Measurements from ENCODE around the gene TPPP3.
A peak's percentile ranks its signal among the peaks of the same experiment; 100 is the strongest.

Gene TPPP3

DNA sequence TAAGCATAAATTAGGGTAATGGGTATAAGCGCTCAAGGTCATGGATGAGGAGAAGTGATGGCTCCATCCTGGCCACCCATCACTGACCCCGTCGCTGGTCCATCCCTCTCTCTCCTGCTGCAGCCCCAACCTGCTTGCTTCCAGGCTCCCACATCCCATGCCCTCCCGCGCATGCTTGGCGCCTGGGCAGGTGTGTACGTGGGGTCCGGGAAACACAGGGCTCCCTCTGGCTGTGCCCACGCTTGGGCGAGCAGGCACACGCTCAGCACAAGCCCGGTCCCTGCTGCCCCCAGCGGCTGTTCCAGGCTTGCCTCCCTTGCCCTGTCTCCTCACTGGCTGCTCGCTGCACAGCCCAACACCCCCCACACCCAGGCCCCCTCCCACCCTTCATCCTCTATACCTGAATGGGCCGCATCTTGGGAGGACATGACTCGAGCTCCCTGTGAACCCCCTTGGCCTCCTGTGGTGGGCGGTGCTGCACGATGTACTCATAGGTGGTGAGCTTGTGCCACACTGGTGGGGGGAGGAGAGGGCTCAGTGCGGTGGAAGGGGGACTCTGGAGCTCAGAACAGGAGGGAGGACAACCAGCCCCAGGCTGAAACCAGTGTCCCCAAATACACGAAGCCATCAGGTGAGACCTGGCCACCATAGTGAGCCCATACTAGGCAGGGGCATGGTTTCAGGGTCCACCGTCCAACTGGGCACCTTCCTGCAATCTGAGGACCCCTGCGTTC lies 4.7 kb upstream of the TPPP3 start:
- H3K4me3 ChIP-seq (ENCODE audit: low read depth, low read length): no peak overlapping the region
- TF ChIP-seq, protein P1, sequence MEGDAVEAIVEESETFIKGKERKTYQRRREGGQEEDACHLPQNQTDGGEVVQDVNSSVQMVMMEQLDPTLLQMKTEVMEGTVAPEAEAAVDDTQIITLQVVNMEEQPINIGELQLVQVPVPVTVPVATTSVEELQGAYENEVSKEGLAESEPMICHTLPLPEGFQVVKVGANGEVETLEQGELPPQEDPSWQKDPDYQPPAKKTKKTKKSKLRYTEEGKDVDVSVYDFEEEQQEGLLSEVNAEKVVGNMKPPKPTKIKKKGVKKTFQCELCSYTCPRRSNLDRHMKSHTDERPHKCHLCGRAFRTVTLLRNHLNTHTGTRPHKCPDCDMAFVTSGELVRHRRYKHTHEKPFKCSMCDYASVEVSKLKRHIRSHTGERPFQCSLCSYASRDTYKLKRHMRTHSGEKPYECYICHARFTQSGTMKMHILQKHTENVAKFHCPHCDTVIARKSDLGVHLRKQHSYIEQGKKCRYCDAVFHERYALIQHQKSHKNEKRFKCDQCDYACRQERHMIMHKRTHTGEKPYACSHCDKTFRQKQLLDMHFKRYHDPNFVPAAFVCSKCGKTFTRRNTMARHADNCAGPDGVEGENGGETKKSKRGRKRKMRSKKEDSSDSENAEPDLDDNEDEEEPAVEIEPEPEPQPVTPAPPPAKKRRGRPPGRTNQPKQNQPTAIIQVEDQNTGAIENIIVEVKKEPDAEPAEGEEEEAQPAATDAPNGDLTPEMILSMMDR (IDR thresholded peaks at IDR 0.05; ENCODE audit: insufficient read depth, low read length, missing control alignments): no peak
- ChIA-PET CTCF (interaction anchor here (0.6 to 1.8 kb wide), 7 partner anchors 10 to 129 kb away, joined by 3 to 9 read pairs (median 3); no protein-coding TSS in a partner anchor), POLR2A (no interaction called here)
- DNase-seq (ENCODE audit: low read depth, low spot score): no peak

DNA sequence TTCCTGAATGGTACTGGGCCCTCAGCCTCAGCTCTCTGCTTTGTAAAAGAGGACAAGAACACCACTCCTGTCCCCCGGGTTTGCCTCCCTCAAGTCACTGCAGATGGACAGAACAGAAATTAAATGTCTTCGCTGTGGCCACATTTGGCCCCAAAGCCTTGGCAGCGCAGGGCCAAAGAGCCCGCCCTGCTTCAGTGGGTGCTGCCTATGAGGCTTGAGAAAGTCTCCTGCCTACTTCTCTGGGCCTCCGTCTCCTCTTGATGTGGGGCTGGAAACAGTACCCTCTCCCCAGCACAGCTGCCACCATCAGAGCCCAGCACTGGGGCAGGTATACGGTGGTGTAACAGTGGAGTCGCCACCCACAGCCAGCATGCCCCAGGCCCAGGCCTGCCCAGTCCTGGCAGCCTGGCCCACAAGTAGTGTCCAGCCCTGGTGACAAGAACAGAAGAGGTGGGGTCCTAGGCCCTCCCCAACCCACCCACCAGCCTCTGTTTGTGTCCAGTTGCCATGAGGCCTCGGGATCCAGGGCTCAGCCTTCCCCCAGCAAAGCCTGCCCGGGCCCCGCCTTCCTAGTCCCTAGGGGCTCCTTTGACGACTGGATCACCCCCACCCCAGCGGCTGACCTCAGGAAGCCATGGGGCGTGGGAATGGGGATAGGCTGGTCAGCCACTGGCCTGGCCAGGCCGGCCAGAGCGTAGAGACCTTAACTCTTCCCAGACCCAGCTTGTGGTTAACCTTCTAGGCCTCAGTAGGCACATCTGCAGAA lies 3.9 kb upstream of the TPPP3 start:
- TF ChIP-seq, protein P1 (IDR thresholded peaks at IDR 0.05; ENCODE audit: insufficient read depth, low read length, missing control alignments): no peak
- DNase-seq (ENCODE audit: low read depth, low spot score): no peak
- POLR2A ChIA-PET: no interaction called here
- H3K4me3 ChIP-seq (ENCODE audit: low read depth, low read length): no peak overlapping the region
- CTCF ChIA-PET: interaction anchor here (0.6 to 1.8 kb wide), 4 partner anchors 13 to 137 kb away, joined by 3 to 6 read pairs (median 4); no protein-coding TSS in a partner anchor

DNA sequence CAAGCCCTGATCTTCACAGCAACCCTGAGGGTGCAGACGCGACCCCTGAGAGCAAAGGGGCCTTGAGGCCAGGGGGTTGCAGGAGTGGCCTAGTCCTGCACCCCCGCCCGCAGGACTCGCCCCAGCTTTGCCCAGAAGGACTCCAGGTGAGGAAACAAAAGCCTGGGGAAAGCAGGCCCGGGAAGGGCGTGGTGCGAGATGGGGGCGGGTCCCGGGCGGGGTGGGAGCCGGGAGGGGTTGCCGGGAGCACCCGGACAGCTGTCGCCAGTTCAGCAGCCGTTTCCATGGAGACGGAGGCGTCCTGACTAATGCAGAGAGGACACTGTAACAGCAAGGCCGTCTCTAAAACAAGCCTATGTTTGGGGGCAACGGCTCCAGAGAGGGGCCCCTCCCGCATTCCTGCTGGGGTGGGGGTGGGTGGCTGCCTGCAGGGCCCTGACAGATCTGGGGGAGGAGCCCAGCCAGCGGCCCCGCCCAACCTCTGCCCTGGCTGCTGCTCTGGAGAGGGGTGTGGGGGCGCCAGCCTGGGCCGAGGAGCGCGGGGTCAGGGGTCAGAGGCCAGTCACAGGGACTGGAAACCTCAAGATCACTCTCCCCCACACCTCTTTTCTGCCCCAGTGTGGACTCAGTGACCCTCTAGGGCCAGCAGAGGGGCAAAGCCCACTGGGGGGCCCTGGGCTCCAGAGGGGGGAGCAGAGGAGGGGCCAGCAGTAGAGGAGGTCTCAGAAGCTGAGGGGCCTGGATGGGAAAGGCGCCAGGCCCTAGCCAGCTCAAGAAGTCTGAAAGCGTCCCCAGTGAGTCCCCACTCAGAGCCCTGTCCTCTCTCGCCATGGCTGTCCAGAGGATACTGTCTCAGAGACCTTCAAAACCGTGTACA lies 3.1 kb upstream of the TPPP3 start:
- CTCF ChIA-PET: interaction anchor here (1.0 to 1.2 kb wide), 4 partner anchors 18 to 136 kb away, joined by 3 to 4 read pairs (median 4); no protein-coding TSS in a partner anchor
- TF ChIP-seq, protein P1 (IDR thresholded peaks at IDR 0.05; ENCODE audit: insufficient read depth, low read length, missing control alignments): no peak
- POLR2A ChIA-PET: no interaction called here
- peak; percentile 19 for DNase-seq (ENCODE audit: low read depth, low spot score)
- H3K4me3 ChIP-seq (ENCODE audit: low read depth, low read length): no peak overlapping the region

DNA sequence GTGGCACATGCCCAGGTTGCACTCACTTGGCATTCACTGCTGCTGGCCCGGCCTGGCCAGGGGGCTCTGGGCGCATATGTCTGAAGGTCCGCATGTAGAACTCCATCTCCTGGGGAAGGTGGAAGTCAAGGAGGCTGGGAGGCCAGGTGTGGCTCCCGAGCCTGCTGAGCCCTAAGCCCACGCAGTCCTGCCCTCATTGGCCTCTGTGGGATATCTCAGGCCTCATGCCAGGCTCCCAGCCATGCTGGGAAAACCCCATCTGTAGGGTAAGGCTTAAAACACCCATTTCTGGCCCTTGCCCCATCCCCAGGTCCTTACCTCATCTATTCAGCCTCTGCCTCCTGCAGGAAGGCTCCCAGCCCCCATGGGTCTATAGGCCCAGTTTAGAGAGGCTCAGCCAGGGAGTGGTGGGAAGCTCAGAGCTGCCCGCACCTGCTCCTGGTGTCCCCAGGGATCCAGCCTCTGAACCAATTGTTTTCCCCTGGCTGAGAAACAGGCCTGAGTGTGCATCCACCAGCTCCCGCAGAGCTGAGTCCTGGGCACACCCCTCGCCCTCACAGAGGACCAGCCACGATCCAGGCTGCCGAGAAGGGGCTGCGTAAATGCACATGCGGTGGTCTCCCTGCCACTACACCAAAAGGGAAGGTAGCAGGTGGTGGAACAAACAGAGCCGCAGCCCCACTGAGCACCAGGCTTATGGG lies 2.3 kb upstream of the TPPP3 start:
- ChIA-PET CTCF (interaction anchor here (1.0 to 1.5 kb wide), 4 partner anchors 19 to 135 kb away, joined by 3 to 4 read pairs (median 3); no protein-coding TSS in a partner anchor), POLR2A (no interaction called here)
- no peak for DNase-seq (ENCODE audit: low read depth, low spot score)
- TF ChIP-seq, protein P1 (IDR thresholded peaks at IDR 0.05; ENCODE audit: insufficient read depth, low read length, missing control alignments): no peak
- H3K4me3 ChIP-seq (ENCODE audit: low read depth, low read length): no peak overlapping the region

DNA sequence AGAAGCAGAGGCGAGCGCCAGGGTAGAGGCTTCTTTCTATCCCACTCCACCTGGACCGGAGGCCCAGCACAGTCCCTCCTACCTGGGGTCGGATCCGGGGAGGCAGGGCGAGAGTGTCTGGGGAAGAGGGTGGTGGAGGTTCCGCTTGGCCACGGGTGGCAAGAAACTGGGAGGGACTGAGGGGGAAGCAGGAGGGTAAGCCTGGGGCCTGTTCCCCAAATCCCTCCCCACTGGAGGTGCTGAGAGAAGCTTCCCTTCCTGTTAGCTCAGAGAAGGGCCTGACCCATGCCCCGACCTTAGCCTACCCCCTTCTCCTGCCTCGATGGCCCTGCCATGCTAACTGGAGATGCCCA lies 1.8 kb upstream of the TPPP3 start:
- ChIA-PET POLR2A (no interaction called here), CTCF (interaction anchor here (1.0 to 1.7 kb wide), 4 partner anchors 19 to 143 kb away, joined by 3 to 4 read pairs (median 3); no protein-coding TSS in a partner anchor)
- DNase-seq (ENCODE audit: low read depth, low spot score): no peak
- H3K4me3 ChIP-seq (ENCODE audit: low read depth, low read length): no peak overlapping the region
- TF ChIP-seq, protein P1 (IDR thresholded peaks at IDR 0.05; ENCODE audit: insufficient read depth, low read length, missing control alignments): no peak
